GM12801 (cell line): Measurements from ENCODE around the gene VSTM2A.

Source experiments
- CTCF ChIP-seq: IDR thresholded peaks from one replicate; pipeline ENCODE4 v1.5.1; 2011; ENCODE audit warnings: control low read depth; ENCODE audit not compliant: insufficient read length; ENCODE audit errors: extremely low read depth

The VSTM2A gene

GRCh38 chr7:54563329-54563916 lies 21.2 kb downstream of the VSTM2A start:
- TF ChIP-seq CTCF, result no peak

- no peak for TF ChIP-seq CTCF
Measured at GRCh38 chr7:54565432-54565831, 23.3 kb downstream of the VSTM2A start.

DNA sequence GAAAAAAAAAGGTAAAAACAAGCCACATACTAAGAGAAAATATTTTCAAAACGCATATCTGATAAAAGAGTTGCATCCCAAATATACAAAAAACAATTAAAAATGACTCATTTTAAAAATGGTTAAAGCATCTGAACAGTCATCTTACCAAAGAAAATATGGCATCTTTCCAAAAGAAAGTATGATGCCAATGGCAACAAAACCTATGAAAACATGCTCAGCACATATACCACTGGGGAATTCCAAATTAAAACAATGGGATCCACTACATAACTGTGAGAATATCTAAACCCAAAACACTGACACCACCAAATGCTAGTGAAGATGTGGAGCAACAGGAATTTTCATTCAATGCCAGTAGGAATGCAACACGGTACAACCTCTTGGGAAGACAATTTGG lies 39.3 kb downstream of the VSTM2A start:
- TF ChIP-seq CTCF, result no peak

- no peak for TF ChIP-seq CTCF
Measured at GRCh38 chr7:54591404-54592386, 49.5 kb downstream of the VSTM2A start.

GRCh38 chr7:54596747-54597146 lies 54.6 kb downstream of the VSTM2A start:
- TF ChIP-seq CTCF, result no peak

DNA sequence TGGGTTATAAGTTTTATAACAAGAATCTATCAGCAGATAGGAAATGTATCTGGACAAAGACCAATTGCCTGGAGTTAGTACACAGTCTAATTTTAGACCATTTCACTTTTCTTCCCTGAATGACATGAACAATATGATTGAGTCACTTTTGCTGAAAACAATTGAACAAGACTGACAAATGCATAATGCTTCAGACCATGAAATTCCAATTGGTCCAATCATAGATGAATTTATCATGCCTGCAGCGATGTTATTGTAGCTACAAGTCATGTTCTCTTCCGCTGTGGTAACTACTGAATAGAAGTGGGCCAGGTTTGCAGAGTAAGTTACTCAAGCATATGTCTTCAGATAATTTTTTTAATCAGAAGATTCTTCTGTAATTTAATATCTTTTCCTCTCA lies 73.4 kb downstream of the VSTM2A start:
- TF ChIP-seq CTCF, result no peak
